Vagina (tissue), 2 donors: Measurements from ENCODE around the gene FBXO44. TPM values are rescaled to one million over a fixed set of nuclear protein-coding genes. Genes with fewer than 3 reads are reported as not detected.

Source experiments
- DNase-seq, 2 donors: peaks; one replicate each; pipeline ENCODE4 v3.0.0-alpha.2; 2017; ENCODE audit errors: extremely low spot score in 2 of 2
- H3K27ac ChIP-seq: fragments of 200-600 bp; sonication (generic); one replicate; pipeline ENCODE4 v1.5.1; 2019
- H3K27me3 ChIP-seq: fragments of 200-600 bp; sonication (generic); one replicate; pipeline ENCODE4 v1.5.1; 2019
- H3K36me3 ChIP-seq, 2 donors: fragments of 200-600 bp; sonication (generic); one replicate each; pipeline ENCODE4 v1.5.1; 2017 to 2019
- H3K4me1 ChIP-seq: fragments of 200-600 bp; sonication (generic); one replicate; pipeline ENCODE4 v1.5.1; 2019
- H3K4me3 ChIP-seq, 2 donors: fragments of 200-600 bp; sonication (generic); 1 replicate in 1 of 2; 2 replicates in 1 of 2; pipeline ENCODE4 v1.5.1; 2016 to 2019
- H3K9me3 ChIP-seq: fragments of 200-600 bp; sonication (generic); one replicate; pipeline ENCODE4 v1.5.1; 2019
- CTCF ChIP-seq, 3 experiments: fragments of 450-650 bp in 2 of 3; fragments of 200-600 bp in 1 of 3; sonication (generic) in 1 of 3; IDR thresholded peaks; one replicate each; pipeline ENCODE4 v1.5.1; 2017 to 2019; ENCODE audit warnings: antibody characterized with exemption in 3 of 3, mild to moderate bottlenecking in 2 of 3, moderate library complexity in 2 of 3
- POLR2A ChIP-seq, 2 donors: fragments of 450-650 bp; IDR thresholded peaks; one replicate each; pipeline ENCODE4 v1.6.1; 2017; ENCODE audit warnings: antibody characterized with exemption in 2 of 2, mild to moderate bottlenecking in 2 of 2, moderate library complexity in 2 of 2
- POLR2AphosphoS5 ChIP-seq, 2 donors: sonication (generic); formaldehyde crosslinking; IDR thresholded peaks; one replicate each; pipeline ENCODE4 v1.9.0; 2017; ENCODE audit warnings: antibody characterized with exemption in 2 of 2, mild to moderate bottlenecking in 2 of 2, low read depth in 1 of 2; ENCODE audit not compliant: insufficient read depth in 1 of 2
- intact Hi-C: fragments of 100-400 bp; cut with DNase I; formaldehyde crosslinking; loops from one replicate; pipeline ENCODE4 v1.15.1; 2023
- total RNA-seq: library from RNA; depleted of rRNA; stranded (reverse); fragments of >200 nt; gene quantifications from one replicate; pipeline ENCODE4 v1.2.3, GENCODE V29; 2016

The FBXO44 gene
- total RNA-seq, 1 donor from 2014 or later, result 38.3 TPM

GRCh38 chr1:11704691-11705475, 50.2 kb downstream of the FBXO44 start:
- no peaks in the 10 kb centered on the region for H3K36me3 ChIP-seq
- H3K4me3 ChIP-seq, result no peak overlapping the region
- intact Hi-C loops, result no loop called here
- no peaks in the 10 kb centered on the region for H3K27me3 ChIP-seq
- H3K9me3 ChIP-seq, result no peaks in the 10 kb centered on the region
- no peak overlapping the region for H3K27ac ChIP-seq
- no peak for TF ChIP-seq POLR2AphosphoS5 (IDR thresholded peaks at IDR 0.05; ENCODE audit: insufficient read depth in 1 of 2, low read depth in 1 of 2)
- no peak for TF ChIP-seq CTCF (IDR thresholded peaks at IDR 0.05)
- no peak for TF ChIP-seq POLR2A (IDR thresholded peaks at IDR 0.05)
- H3K4me1 ChIP-seq, result peaks cover 11% of the 10 kb centered on the region
- no peak for DNase-seq

GRCh38 chr1:11705596-11705995, 50.9 kb downstream of the FBXO44 start:
- DNase-seq, result no peak
- intact Hi-C loops, result no loop called here
- no peaks in the 10 kb centered on the region for H3K36me3 ChIP-seq
- no peak overlapping the region for H3K4me3 ChIP-seq
- H3K9me3 ChIP-seq, result no peaks in the 10 kb centered on the region
- H3K27ac ChIP-seq, result no peak overlapping the region
- peaks cover 11% of the 10 kb centered on the region for H3K4me1 ChIP-seq
- TF ChIP-seq POLR2A (IDR thresholded peaks at IDR 0.05) (no peak), POLR2AphosphoS5 (IDR thresholded peaks at IDR 0.05; ENCODE audit: insufficient read depth in 1 of 2, low read depth in 1 of 2) (no peak), CTCF (IDR thresholded peaks at IDR 0.05) (no peak)
- H3K27me3 ChIP-seq, result no peaks in the 10 kb centered on the region

- Histone ChIP-seq H3K27ac (no peak overlapping the region), H3K4me1 (peaks cover 5% of the 10 kb centered on the region), H3K9me3 (no peaks in the 10 kb centered on the region), H3K36me3 (no peaks in the 10 kb centered on the region), H3K27me3 (no peaks in the 10 kb centered on the region), H3K4me3 (no peak overlapping the region)
- no peak for TF ChIP-seq POLR2A (IDR thresholded peaks at IDR 0.05)
- no peak for TF ChIP-seq POLR2AphosphoS5 (IDR thresholded peaks at IDR 0.05; ENCODE audit: insufficient read depth in 1 of 2, low read depth in 1 of 2)
- no peak for TF ChIP-seq CTCF (IDR thresholded peaks at IDR 0.05)
- intact Hi-C loops, result no loop called here
- no peak for DNase-seq
Measured at GRCh38 chr1:11706292-11706691, 51.6 kb downstream of the FBXO44 start.

- no peaks in the 10 kb centered on the region for H3K27me3 ChIP-seq
- H3K36me3 ChIP-seq, result no peaks in the 10 kb centered on the region
- no peak for DNase-seq
- no peak overlapping the region for H3K27ac ChIP-seq
- no peaks in the 10 kb centered on the region for H3K4me1 ChIP-seq
- no peaks in the 10 kb centered on the region for H3K9me3 ChIP-seq
- no peak overlapping the region for H3K4me3 ChIP-seq
- TF ChIP-seq POLR2A (IDR thresholded peaks at IDR 0.05) (no peak), POLR2AphosphoS5 (IDR thresholded peaks at IDR 0.05; ENCODE audit: insufficient read depth in 1 of 2, low read depth in 1 of 2) (no peak), CTCF (IDR thresholded peaks at IDR 0.05) (no peak)
- intact Hi-C loops, result no loop called here
Measured at GRCh38 chr1:11707621-11708276, 53.1 kb downstream of the FBXO44 start.
